HG03442 (cell line): ENCODE measurements around the gene DCBLD2.

Source experiments
- ATAC-seq: cut with Tn5 transposase; IDR thresholded peaks from one replicate; pipeline ENCODE4 v1.9.1; 2021; ENCODE audit warnings: mild to moderate bottlenecking, moderate library complexity; ENCODE audit not compliant: unreplicated experiment

The DCBLD2 gene

DNA sequence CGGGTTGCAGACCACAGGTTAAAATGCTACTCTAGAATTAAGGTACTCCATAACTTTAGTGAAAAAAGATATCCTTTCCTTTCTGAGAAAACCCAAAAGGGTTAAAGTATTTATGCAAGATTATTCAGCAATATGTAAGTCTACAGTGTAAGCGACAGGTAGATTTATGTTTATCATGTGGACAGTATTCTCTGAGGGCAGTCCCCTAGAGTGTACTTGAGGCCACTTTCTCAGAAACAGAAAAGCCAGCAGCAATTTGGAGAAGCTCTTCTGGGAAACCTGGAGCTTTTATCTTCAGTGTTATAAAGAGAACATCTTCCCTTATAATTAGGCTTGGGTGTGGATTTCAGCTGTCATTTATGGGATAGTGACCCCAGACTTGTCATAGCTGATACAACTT is 129.5 kb downstream of the DCBLD2 start:
- ATAC-seq = no peak

DNA sequence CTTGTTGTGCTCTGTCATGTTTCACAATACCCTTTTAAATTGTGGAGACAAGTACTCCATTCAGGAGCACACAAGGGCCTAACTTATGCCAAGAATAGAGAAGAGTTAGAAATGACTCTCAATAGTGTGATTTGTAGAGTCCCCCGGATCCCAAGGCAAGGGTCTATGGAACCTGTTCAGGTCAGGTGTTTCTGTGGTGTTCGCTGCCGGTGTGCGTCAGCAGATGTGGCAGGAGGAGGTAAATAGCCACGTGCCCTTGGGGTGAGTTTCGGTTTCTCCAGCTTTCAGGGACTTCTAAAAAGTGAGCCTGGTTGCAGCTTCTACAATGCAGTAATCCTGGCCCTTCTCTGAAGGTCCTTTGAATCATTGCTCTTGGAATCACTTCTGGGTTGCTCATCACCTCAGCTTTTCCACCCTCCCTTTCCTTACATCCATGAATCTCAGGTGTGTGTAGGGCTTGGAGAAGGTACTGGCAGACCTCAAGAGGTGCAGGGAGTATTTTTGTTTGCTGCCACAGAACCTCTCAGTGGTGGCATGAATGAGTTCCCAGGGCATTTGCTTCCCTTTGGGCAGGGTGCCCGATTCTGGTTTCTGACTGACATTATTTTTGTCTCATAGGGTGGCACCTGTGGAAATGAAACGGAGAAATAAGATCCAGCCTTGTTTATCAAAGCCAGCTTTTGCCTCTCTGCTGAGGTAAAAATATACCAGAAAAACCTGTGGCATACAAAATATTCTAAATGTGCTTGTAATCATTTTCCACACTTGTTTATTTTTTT is 131.0 kb downstream of the DCBLD2 start:
- ATAC-seq = peak; percentile 80

GRCh38 chr3:98769448-98769847 is 132.0 kb downstream of the DCBLD2 start:
- ATAC-seq = no peak

DNA sequence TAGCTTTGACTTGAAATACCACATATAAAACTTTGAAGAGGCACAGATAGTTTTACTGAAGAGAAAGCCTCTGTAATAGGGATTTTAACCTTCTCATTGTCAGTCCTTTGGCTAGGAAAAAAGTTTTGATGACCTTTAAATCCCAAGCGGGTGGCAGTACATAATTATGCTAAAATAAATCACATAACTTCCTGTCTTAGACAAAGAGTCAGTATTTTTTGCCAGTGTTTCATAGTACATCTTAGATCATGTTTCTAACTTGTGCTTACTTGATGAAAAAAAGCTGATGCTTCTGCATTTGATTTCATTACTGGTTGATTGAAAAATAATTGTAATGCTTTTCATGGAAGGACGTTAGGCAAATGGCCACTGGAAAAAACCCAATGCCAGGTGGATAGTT is 132.5 kb downstream of the DCBLD2 start:
- ATAC-seq = no peak

DNA sequence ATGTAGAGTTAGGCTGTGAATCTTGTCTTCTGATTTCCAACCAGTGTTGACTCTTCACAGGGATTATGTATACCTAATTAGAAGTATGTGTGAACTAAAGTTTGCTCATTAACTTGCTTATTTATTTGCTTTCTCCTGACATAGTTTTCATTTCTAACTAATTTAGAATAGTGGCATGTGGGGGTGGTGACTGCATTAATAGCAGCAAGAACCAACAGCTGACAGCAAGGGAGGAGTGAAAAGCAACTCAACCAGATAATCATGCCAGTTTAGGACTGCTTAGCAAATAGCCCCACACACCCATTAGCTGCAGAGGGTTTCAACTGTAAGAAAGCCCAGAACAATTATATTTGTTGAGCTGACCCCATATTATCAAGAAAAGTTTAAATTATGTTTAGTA is 134.6 kb downstream of the DCBLD2 start:
- ATAC-seq = no peak

- ATAC-seq = no peak
Observed at GRCh38 chr3:98765721-98766120, 135.8 kb downstream of the DCBLD2 start.

GRCh38 chr3:98764472-98764884 is 137.0 kb downstream of the DCBLD2 start:
- ATAC-seq = no peak

DNA sequence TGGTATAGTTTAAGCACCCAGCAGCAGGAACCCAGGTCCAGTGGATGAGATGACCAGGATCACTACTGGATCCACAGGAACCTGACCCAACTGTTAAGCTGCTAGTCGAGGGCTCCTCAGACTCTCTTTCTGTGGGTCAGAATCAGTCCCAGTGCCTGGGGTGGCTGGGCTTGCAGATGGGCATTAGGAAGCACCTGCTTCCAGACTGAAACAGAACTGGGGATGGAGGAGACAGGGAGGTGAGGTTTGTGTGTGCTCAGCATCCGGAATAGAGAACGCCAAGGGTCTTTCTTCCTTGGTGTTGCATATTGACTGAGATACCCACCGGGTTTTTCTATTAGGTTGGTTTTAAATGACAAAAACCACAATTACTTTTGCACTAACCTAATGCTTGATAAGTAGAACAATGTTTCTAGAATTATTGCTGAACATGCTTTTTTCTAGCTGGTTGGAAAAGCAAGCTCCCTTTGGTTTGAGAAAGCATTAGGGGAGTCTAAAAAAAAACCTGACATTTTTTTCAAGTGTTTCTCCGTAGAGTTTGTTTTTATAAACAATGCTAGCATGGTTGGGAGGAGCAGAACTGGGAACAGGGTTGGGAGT is 137.6 kb downstream of the DCBLD2 start:
- ATAC-seq = no peak

GRCh38 chr3:98763076-98763475 is 138.4 kb downstream of the DCBLD2 start, which contains the start of gene ST3GAL6:
Gene ST3GAL6 (plus strand): TSS chr3:98763340. CDS start chr3:98768441, 5,101 bp downstream.
- ATAC-seq = no peak

GRCh38 chr3:98761643-98762229 is 139.8 kb downstream of the DCBLD2 start:
- ATAC-seq = no peak

DNA sequence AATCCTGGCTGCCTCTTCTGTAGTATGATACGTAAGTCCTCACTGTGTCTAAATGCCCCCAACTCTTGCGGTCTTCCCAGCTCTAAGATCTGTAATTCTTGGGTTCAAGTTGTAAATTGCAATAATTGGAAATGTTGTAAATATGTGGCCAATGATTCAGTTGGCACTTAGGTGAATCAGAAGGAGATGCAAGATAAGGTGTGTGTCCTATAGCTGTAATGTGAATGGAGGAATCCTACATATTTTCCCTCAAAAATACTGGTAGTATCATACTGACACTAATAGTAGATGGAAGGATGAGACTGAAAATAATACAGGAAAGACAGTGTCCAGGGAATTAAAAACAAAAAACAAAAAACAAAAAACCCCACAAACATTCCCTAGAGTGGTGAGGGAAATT is 141.9 kb downstream of the DCBLD2 start:
- ATAC-seq = no peak

GRCh38 chr3:98755601-98756000 is 145.9 kb downstream of the DCBLD2 start:
- no peak for ATAC-seq

GRCh38 chr3:98754483-98754882 is 147.0 kb downstream of the DCBLD2 start:
- no peak for ATAC-seq

GRCh38 chr3:98750276-98750919 is 151.1 kb downstream of the DCBLD2 start:
- ATAC-seq = no peak

- ATAC-seq = no peak
Observed at GRCh38 chr3:98746882-98747281, 154.6 kb downstream of the DCBLD2 start.

- ATAC-seq = no peak
Observed at GRCh38 chr3:98746122-98746521, 155.4 kb downstream of the DCBLD2 start.
